ENCODE results near the gene CDAN1.

DNA sequence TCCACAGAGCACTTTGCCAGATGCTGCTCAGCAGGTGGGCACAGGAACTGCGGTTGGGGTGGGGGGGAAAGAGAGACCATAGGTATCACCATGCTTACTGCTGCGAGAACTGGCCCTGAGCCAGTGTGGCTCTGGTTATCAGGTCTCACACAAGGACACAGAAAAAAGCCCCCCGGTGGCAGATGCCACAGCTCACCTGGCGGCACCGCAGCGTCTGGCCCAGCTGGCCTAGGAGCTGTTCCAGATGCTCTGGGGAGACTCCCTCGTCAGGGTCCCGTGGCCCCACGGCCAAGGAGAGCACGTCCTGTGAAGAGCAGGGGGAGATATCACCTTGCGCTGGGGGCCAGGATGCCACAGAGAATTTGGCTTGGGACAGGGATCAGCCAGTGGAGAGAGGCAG lies 10.8 kb downstream of the CDAN1 start:
- TF ChIP-seq ZFP3 (CRISPR knock-in tag; IDR thresholded peaks at IDR 0.05) (no peak), TCF4 (CRISPR knock-in tag; IDR thresholded peaks at IDR 0.05; ENCODE audit: borderline replicate concordance) (no peak), RARB (CRISPR knock-in tag; IDR thresholded peaks at IDR 0.05) (no peak)
- TF ChIP-seq, protein P1, sequence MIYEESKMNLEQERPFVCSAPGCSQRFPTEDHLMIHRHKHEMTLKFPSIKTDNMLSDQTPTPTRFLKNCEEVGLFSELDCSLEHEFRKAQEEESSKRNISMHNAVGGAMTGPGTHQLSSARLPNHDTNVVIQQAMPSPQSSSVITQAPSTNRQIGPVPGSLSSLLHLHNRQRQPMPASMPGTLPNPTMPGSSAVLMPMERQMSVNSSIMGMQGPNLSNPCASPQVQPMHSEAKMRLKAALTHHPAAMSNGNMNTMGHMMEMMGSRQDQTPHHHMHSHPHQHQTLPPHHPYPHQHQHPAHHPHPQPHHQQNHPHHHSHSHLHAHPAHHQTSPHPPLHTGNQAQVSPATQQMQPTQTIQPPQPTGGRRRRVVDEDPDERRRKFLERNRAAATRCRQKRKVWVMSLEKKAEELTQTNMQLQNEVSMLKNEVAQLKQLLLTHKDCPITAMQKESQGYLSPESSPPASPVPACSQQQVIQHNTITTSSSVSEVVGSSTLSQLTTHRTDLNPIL (CRISPR knock-in tag; IDR thresholded peaks at IDR 0.05; ENCODE audit: low read depth) = no peak
- TF ChIP-seq, protein P2, sequence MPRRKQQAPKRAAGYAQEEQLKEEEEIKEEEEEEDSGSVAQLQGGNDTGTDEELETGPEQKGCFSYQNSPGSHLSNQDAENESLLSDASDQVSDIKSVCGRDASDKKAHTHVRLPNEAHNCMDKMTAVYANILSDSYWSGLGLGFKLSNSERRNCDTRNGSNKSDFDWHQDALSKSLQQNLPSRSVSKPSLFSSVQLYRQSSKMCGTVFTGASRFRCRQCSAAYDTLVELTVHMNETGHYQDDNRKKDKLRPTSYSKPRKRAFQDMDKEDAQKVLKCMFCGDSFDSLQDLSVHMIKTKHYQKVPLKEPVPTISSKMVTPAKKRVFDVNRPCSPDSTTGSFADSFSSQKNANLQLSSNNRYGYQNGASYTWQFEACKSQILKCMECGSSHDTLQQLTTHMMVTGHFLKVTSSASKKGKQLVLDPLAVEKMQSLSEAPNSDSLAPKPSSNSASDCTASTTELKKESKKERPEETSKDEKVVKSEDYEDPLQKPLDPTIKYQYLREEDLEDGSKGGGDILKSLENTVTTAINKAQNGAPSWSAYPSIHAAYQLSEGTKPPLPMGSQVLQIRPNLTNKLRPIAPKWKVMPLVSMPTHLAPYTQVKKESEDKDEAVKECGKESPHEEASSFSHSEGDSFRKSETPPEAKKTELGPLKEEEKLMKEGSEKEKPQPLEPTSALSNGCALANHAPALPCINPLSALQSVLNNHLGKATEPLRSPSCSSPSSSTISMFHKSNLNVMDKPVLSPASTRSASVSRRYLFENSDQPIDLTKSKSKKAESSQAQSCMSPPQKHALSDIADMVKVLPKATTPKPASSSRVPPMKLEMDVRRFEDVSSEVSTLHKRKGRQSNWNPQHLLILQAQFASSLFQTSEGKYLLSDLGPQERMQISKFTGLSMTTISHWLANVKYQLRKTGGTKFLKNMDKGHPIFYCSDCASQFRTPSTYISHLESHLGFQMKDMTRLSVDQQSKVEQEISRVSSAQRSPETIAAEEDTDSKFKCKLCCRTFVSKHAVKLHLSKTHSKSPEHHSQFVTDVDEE (CRISPR knock-in tag; IDR thresholded peaks at IDR 0.05) = no peak
- TF ChIP-seq, protein P3, sequence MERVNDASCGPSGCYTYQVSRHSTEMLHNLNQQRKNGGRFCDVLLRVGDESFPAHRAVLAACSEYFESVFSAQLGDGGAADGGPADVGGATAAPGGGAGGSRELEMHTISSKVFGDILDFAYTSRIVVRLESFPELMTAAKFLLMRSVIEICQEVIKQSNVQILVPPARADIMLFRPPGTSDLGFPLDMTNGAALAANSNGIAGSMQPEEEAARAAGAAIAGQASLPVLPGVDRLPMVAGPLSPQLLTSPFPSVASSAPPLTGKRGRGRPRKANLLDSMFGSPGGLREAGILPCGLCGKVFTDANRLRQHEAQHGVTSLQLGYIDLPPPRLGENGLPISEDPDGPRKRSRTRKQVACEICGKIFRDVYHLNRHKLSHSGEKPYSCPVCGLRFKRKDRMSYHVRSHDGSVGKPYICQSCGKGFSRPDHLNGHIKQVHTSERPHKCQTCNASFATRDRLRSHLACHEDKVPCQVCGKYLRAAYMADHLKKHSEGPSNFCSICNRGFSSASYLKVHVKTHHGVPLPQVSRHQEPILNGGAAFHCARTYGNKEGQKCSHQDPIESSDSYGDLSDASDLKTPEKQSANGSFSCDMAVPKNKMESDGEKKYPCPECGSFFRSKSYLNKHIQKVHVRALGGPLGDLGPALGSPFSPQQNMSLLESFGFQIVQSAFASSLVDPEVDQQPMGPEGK (CRISPR knock-in tag; IDR thresholded peaks at IDR 0.05; ENCODE audit: borderline replicate concordance) = no peak
- TF ChIP-seq, protein P4, sequence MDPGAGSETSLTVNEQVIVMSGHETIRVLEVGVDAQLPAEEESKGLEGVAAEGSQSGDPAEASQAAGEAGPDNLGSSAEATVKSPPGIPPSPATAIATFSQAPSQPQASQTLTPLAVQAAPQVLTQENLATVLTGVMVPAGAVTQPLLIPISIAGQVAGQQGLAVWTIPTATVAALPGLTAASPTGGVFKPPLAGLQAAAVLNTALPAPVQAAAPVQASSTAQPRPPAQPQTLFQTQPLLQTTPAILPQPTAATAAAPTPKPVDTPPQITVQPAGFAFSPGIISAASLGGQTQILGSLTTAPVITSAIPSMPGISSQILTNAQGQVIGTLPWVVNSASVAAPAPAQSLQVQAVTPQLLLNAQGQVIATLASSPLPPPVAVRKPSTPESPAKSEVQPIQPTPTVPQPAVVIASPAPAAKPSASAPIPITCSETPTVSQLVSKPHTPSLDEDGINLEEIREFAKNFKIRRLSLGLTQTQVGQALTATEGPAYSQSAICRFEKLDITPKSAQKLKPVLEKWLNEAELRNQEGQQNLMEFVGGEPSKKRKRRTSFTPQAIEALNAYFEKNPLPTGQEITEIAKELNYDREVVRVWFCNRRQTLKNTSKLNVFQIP (CRISPR knock-in tag; IDR thresholded peaks at IDR 0.05; ENCODE audit: borderline replicate concordance, low read depth) = no peak
